GM19438 (cell line): ENCODE data around the gene MBOAT7.

Source experiments
- ATAC-seq: cut with Tn5 transposase; IDR thresholded peaks from one replicate; pipeline ENCODE4 v1.9.1; 2021; ENCODE audit warnings: low read depth; ENCODE audit not compliant: unreplicated experiment

Gene MBOAT7

GRCh38 chr19:54145541-54146158 is 43.7 kb downstream of the MBOAT7 start:
- no peak for ATAC-seq

- ATAC-seq: no peak
These were observed 47.1 kb downstream of the MBOAT7 start for GRCh38 chr19:54142166-54142780.

GRCh38 chr19:54141356-54141755 is 48.0 kb downstream of the MBOAT7 start:
- ATAC-seq: no peak

GRCh38 chr19:54138489-54139256 is 50.7 kb downstream of the MBOAT7 start:
- ATAC-seq: no peak

GRCh38 chr19:54137699-54138488 is 51.5 kb downstream of the MBOAT7 start, which contains the start of gene CNOT3:
CNOT3 (plus strand) TSS chr19:54137762; CDS start chr19:54142979, 5,217 bp downstream.
- ATAC-seq: no peak

GRCh38 chr19:54136864-54137698 is 52.3 kb downstream of the MBOAT7 start:
- peak; percentile 83 for ATAC-seq

GRCh38 chr19:54136086-54136863 is 53.1 kb downstream of the MBOAT7 start:
- ATAC-seq: no peak

GRCh38 chr19:54133957-54134590 is 55.3 kb downstream of the MBOAT7 start:
- no peak for ATAC-seq

GRCh38 chr19:54133312-54133956 is 55.9 kb downstream of the MBOAT7 start:
- no peak for ATAC-seq

- no peak for ATAC-seq
These were observed 59.8 kb downstream of the MBOAT7 start for GRCh38 chr19:54129617-54129996.

- no peak for ATAC-seq
These were observed 60.4 kb downstream of the MBOAT7 start for GRCh38 chr19:54128796-54129616.

- no peak for ATAC-seq
These were observed 61.0 kb downstream of the MBOAT7 start for GRCh38 chr19:54128441-54128725.

- ATAC-seq: no peak
These were observed 61.5 kb downstream of the MBOAT7 start for GRCh38 chr19:54127688-54128440.

GRCh38 chr19:54125713-54126112 is 63.7 kb downstream of the MBOAT7 start:
- no peak for ATAC-seq

- ATAC-seq: no peak
These were observed 65.0 kb downstream of the MBOAT7 start for GRCh38 chr19:54124393-54124792.

GRCh38 chr19:54123682-54124081 is 65.7 kb downstream of the MBOAT7 start:
- ATAC-seq: no peak
